IPS-15b (cell line): ENCODE measurements around the gene SYNE1.

Experiments used
- H3K27me3 ChIP-seq: one replicate; pipeline ENCODE4 v1.6.1; 2013; ENCODE audit warnings: low read length; ENCODE audit not compliant: control insufficient read depth, insufficient read depth
- H3K36me3 ChIP-seq: one replicate; pipeline ENCODE4 v1.6.1; 2013; ENCODE audit warnings: low read length; ENCODE audit not compliant: control insufficient read depth, insufficient read depth
- H3K4me1 ChIP-seq: one replicate; pipeline ENCODE4 v1.6.1; 2013; ENCODE audit warnings: mild to moderate bottlenecking, low read length; ENCODE audit not compliant: control insufficient read depth, insufficient read depth
- H3K4me3 ChIP-seq: one replicate; pipeline ENCODE4 v1.5.1; 2013; ENCODE audit warnings: low read depth, low read length
- H3K9ac ChIP-seq: one replicate; pipeline ENCODE4 v1.6.1; 2013; ENCODE audit warnings: low read depth, mild to moderate bottlenecking, low read length
- H3K9me3 ChIP-seq: one replicate; pipeline ENCODE4 v1.6.1; 2013; ENCODE audit warnings: mild to moderate bottlenecking, low read length; ENCODE audit not compliant: control insufficient read depth, insufficient read depth

The SYNE1 gene

GRCh38 chr6:152204591-152204990 lies 432.6 kb downstream of the SYNE1 start:
- no peaks in the 10 kb centered on the region for H3K9me3 ChIP-seq

DNA sequence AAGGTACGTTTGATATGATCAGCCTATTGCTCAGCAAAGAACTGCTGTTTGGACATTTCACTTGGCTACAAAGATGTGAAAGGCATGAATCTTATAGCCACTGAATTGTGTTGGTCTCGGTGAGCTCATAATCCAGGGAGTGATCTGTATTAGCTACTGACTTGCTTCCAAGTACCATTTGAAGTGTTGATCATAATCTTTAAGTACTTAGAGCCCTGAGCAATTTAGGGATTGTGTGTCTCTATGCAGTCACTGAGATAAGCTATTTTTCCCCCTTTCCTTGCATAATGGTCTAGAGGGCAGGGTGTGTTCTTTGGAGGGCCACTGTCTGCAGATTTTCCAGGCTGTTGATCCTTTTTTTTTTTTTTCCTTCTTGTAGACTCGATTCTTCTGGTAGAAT lies 436.0 kb downstream of the SYNE1 start:
- H3K36me3 ChIP-seq: no peaks in the 10 kb centered on the region
- no peaks in the 10 kb centered on the region for H3K4me1 ChIP-seq
- no peaks in the 10 kb centered on the region for H3K27me3 ChIP-seq
- no peak overlapping the region for H3K4me3 ChIP-seq
- H3K9ac ChIP-seq: no peak overlapping the region
- H3K9me3 ChIP-seq: no peaks in the 10 kb centered on the region

More at GRCh38 chr6:152204591-152204990, 432.6 kb downstream of the SYNE1 start:
- Histone ChIP-seq H3K9ac (no peak overlapping the region), H3K4me1 (no peaks in the 10 kb centered on the region), H3K4me3 (no peak overlapping the region), H3K36me3 (no peaks in the 10 kb centered on the region), H3K27me3 (no peaks in the 10 kb centered on the region)

DNA sequence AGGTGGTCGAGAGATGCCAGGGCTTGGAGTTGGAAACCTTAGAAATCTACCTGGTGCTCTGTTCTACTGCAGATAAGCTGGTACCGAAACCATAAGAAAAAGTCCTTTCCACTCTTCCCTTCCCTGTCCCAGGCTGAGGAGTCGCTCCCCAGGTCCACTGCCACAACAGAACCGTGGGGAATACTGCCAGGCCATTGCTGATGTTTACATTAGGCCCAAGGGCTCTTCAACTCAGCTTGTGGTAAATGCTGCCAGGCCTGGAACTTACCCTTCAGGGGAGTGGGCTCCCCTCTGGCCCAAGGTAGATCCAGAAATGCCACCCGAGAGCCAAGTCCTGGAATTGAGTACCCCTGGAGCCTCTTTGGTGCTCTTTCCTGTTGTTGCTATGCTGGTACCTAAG lies 441.3 kb downstream of the SYNE1 start:
- no peaks in the 10 kb centered on the region for H3K9me3 ChIP-seq

DNA sequence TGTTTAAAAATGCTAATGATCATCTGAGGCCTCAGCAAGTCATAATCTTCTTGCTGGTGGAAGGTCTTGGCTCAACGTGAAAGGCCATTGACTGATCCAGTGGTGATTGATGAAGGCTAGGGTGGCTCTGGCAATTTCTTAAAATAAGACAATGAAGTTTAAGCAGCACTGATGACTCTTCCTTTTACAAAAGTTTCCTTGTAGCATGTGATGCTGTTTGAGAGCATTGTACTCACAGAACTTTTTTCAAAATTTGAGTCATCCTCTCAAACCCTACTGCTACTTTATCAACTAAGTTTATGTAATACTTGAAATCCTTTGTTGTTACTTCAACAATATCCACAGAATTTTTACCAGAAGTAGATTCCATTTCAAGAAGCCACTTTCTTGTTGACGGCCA lies 447.4 kb downstream of the SYNE1 start:
- no peak overlapping the region for H3K9ac ChIP-seq
- no peaks in the 10 kb centered on the region for H3K4me1 ChIP-seq
- no peaks in the 10 kb centered on the region for H3K9me3 ChIP-seq
- no peaks in the 10 kb centered on the region for H3K36me3 ChIP-seq
- H3K27me3 ChIP-seq: no peaks in the 10 kb centered on the region
- no peak overlapping the region for H3K4me3 ChIP-seq

More for the DNA sequence above, 441.3 kb downstream of the SYNE1 start:
- no peak overlapping the region for H3K9ac ChIP-seq
- H3K4me3 ChIP-seq: no peak overlapping the region
- H3K36me3 ChIP-seq: no peaks in the 10 kb centered on the region
- no peaks in the 10 kb centered on the region for H3K4me1 ChIP-seq
- H3K27me3 ChIP-seq: no peaks in the 10 kb centered on the region

- H3K9ac ChIP-seq: no peak overlapping the region
Observed at GRCh38 chr6:152188011-152188410, 449.2 kb downstream of the SYNE1 start.

GRCh38 chr6:152186840-152187239 lies 450.3 kb downstream of the SYNE1 start:
- Histone ChIP-seq H3K36me3 (no peaks in the 10 kb centered on the region), H3K9me3 (no peaks in the 10 kb centered on the region), H3K9ac (no peak overlapping the region), H3K27me3 (no peaks in the 10 kb centered on the region), H3K4me3 (no peak overlapping the region), H3K4me1 (no peaks in the 10 kb centered on the region)

More at GRCh38 chr6:152188011-152188410, 449.2 kb downstream of the SYNE1 start:
- H3K9me3 ChIP-seq: no peaks in the 10 kb centered on the region
- H3K36me3 ChIP-seq: no peaks in the 10 kb centered on the region
- H3K4me3 ChIP-seq: no peak overlapping the region
- H3K4me1 ChIP-seq: no peaks in the 10 kb centered on the region
- no peaks in the 10 kb centered on the region for H3K27me3 ChIP-seq

DNA sequence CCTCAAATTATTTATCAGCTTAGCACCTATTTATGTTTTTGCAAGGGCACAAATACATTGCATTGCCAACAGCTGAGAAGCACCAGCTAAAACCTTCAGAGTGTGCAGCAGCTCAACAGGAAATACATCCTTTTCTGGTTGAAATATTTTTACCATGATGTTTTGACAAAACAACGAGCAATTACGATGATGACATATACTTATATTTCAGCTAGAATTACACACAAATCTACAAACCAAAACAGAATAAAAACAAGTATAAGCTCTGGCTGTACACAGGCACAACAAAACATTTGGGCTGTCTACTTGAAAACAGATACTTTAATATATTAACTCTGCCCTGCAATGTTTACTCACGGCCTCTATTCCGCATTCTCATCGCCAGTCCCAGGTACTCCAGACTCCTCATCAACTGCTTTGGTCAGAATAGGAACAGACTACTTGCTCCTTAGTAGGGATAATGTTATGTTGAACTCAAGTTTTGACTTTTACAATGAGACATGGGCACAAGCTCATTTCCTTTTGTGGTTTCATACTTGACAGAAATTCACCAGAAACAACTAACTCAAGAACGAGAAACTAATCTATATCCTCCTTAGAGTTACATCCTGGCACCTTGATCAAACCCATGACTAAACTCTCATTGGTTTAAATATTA lies 452.1 kb downstream of the SYNE1 start:
- Histone ChIP-seq H3K27me3 (no peaks in the 10 kb centered on the region), H3K36me3 (no peaks in the 10 kb centered on the region), H3K4me3 (no peak overlapping the region), H3K4me1 (no peaks in the 10 kb centered on the region), H3K9me3 (no peaks in the 10 kb centered on the region), H3K9ac (no peak overlapping the region)

- H3K9me3 ChIP-seq: no peaks in the 10 kb centered on the region
- no peak overlapping the region for H3K4me3 ChIP-seq
- H3K27me3 ChIP-seq: no peaks in the 10 kb centered on the region
- no peaks in the 10 kb centered on the region for H3K36me3 ChIP-seq
- no peak overlapping the region for H3K9ac ChIP-seq
- no peaks in the 10 kb centered on the region for H3K4me1 ChIP-seq
Observed at GRCh38 chr6:152184573-152184916, 452.6 kb downstream of the SYNE1 start.

GRCh38 chr6:152180601-152181000 lies 456.6 kb downstream of the SYNE1 start:
- Histone ChIP-seq H3K4me3 (no peak overlapping the region), H3K27me3 (no peaks in the 10 kb centered on the region), H3K9me3 (no peaks in the 10 kb centered on the region), H3K9ac (no peak overlapping the region), H3K4me1 (no peaks in the 10 kb centered on the region), H3K36me3 (no peaks in the 10 kb centered on the region)

- H3K9ac ChIP-seq: no peak overlapping the region
- H3K36me3 ChIP-seq: no peaks in the 10 kb centered on the region
- H3K4me3 ChIP-seq: no peak overlapping the region
- H3K4me1 ChIP-seq: no peaks in the 10 kb centered on the region
- no peaks in the 10 kb centered on the region for H3K9me3 ChIP-seq
- H3K27me3 ChIP-seq: no peaks in the 10 kb centered on the region
Observed at GRCh38 chr6:152176268-152176667, 460.9 kb downstream of the SYNE1 start.

GRCh38 chr6:152173957-152174356 lies 463.2 kb downstream of the SYNE1 start:
- Histone ChIP-seq H3K27me3 (no peaks in the 10 kb centered on the region), H3K4me1 (no peaks in the 10 kb centered on the region), H3K4me3 (no peak overlapping the region), H3K36me3 (no peaks in the 10 kb centered on the region), H3K9ac (no peak overlapping the region), H3K9me3 (no peaks in the 10 kb centered on the region)

GRCh38 chr6:152173321-152173720 lies 463.8 kb downstream of the SYNE1 start:
- Histone ChIP-seq H3K36me3 (no peaks in the 10 kb centered on the region), H3K4me3 (no peak overlapping the region), H3K9me3 (no peaks in the 10 kb centered on the region), H3K27me3 (no peaks in the 10 kb centered on the region), H3K4me1 (no peaks in the 10 kb centered on the region), H3K9ac (no peak overlapping the region)
